GM12872 (cell line): ENCODE data around the gene BABAM1.

Experiments used
- TF ChIP-seq, protein P1 (sequence below): IDR thresholded peaks from 3 replicates; pipeline ENCODE4 v1.5.1; 2011; ENCODE audit warnings: low read depth, mild to moderate bottlenecking, low read length, moderate library complexity; ENCODE audit not compliant: insufficient read depth

Gene BABAM1

DNA sequence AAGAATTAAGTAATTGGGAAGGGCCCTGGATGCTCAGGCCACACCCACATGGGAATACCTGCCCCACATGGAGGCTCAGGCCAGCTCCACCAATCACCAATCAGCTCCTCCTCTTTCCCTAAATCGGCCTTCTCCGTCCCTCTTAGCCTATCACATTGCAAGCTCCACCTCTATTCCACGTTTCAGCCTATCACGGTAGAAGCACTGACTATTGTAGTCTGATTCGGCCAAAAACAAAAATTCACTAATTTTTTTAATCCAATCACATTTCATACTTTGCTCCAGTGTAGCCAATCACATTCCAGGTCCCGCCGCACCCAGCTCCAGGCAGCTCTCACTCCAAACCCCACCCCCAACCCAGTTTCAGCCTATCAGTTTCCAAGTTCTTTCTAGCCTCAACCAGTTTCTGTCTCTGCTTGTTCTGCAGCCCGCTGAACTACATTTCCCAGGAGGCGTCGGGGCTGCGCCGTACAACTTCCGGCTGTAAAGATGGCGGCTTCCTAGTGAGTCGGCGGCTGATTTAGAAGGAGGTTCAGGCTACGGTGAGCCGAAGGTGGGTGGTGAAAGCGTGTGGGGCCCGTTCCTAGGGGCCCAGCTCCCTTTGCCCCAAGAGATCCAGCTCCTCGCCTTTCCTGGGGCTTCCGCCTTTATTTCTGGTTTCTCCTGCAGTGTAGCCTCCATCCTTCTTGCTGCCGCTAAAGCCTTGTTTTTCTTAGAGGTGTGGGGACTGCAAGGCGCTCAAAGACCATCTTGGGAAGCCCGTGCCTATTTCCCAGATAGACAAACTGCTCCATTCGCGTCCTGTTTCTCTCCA is at the start of gene BABAM1:
Gene BABAM1, plus strand, starts transcription at position 469 of the 814 bp plus-strand sequence. CDS start 1,364 bp downstream, outside the sequence.
- TF ChIP-seq, protein P1, sequence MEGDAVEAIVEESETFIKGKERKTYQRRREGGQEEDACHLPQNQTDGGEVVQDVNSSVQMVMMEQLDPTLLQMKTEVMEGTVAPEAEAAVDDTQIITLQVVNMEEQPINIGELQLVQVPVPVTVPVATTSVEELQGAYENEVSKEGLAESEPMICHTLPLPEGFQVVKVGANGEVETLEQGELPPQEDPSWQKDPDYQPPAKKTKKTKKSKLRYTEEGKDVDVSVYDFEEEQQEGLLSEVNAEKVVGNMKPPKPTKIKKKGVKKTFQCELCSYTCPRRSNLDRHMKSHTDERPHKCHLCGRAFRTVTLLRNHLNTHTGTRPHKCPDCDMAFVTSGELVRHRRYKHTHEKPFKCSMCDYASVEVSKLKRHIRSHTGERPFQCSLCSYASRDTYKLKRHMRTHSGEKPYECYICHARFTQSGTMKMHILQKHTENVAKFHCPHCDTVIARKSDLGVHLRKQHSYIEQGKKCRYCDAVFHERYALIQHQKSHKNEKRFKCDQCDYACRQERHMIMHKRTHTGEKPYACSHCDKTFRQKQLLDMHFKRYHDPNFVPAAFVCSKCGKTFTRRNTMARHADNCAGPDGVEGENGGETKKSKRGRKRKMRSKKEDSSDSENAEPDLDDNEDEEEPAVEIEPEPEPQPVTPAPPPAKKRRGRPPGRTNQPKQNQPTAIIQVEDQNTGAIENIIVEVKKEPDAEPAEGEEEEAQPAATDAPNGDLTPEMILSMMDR = no peak

DNA sequence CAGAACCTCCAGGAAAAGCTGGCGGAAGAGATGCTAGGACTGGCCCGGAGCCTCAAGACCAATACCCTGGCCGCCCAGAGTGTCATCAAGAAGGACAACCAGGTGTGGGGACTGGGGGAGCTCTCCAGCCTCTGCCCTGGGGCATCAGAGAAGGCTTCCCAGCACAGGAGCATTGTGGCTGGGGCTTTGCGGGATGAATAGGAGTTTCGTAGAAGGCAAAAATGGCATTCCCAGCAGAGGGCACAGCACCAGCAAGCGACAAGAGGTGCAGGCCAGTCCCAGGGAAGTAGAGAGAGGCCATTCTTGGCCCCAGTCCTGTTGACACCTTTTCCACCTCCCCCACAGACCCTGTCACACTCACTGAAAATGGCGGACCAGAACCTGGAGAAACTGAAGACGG is 48.0 kb upstream of the BABAM1 start:
- TF ChIP-seq, protein P1 = no peak

DNA sequence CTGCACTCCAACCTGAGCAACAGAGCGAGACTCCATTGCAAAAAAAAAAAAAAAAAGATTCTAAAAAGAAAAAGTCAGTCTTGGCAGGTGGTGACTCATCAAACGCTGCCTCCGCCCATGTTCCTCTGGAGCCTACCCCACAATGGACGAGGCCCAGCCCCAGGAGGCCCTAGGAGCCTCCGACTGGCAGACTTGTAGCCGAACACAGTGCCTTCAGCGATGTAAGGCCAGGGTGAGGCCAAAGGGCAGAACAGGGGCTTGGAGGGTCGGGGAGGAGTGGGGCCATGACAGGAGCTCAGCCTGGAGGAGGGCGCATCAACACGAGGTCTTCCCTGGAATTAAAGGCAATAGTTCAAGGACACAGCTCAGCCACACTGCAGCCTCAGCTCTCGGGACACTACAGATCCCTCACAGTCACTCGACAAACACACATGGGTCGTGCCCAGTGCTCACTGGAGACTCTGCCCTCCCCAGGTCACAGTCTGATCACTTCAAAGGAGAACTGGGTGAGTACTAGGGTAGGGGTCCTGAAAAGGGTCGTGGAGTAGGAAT is 47.0 kb upstream of the BABAM1 start:
- TF ChIP-seq, protein P1 = no peak

DNA sequence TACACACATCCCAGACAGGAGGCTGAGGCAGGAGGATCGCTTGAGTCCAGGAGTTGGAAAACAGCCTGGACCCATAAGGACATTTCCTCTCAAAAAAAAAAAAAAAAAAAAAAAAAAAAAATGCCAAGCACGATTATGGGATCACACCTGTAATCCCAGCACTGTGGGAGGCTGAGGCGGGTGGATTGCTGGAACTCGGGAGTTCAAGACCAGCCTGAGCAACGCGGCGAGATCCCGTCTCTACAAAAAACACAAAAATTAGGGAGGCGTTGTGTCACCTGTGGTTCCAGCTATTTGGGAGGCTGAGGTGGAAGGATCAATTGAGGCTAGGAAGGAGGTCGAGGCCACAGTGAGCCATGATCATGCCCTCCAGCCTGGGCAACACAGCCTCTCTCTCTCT is 42.2 kb upstream of the BABAM1 start:
- TF ChIP-seq, protein P1 = no peak

DNA sequence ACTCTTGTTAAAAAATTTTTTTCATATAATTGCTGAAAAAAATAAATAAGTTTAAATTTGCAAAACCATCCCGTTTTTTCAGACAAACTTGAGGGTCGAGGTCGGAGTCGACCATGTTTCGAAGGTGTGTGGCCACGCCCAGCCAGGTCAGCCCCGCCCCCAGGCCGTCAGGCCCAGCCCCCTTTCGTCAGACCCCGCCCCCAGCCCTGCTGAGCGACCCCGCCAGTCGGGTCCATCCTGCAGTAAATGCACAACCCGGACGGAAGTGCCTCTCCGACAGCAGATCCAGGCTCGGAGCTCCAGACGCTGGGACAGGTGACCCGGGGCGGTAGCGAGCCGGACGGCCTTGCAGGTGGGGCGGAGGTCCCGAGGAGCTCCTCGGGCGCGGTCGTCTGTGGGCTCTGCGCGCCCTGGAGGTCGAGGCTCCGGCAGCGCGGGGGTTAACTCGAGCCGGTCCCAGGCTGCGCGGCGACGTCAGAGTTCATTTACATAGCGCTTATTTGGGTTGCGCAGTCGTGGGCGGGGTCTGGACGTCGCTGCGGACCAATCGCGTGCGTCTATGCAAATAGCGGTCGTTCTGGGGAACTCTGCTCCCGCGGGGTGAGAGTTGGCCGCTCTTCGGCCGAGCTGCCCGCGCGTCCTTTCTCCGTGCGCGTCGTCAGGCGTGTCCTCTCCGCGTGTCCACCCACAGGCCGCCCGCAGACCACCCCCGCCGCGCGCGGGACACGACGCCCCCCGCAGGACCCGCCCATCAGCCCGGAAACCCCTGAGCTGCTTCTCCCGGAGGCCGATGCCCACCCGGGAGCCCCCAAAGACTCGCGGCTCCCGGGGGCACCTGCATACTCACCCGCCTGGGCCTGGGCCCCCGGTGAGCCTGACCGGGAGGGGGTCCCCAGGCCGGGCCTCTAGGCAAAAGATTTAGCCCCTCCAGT is 41.0 kb upstream of the BABAM1 start, which contains the start of gene OCEL1:
Gene OCEL1, plus strand, starts transcription at position 225 of the 932 bp plus-strand sequence. Its CDS starts 22 bp downstream, at position 247.
- TF ChIP-seq, protein P1 = no peak

DNA sequence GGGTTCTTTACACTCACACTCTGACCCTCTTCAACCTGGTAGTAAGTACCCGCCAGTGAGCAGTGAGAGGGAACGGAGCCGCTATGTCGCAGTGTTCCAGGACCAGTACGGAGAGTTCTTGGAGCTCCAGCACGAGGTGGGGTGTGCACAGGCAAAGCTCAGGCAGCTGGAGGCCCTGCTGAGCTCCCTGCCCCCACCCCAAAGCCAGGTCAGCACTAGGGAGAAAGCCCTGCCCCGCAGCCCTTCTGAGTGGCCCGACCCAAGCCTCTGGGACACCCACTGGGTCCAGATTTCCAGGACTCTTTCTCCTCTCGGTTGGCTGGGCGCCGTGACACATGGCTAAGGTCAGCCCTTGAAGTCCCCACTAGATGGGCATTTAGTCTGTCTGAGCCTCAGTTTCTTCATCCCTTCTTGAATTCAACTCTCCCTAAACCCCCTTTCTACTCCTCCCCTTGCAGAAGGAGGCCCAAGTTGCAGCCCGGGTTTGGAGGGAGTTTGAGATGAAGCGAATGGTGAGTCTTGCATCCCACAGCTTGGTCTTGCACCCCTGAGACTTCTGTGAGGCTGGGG is 39.4 kb upstream of the BABAM1 start:
- TF ChIP-seq, protein P1 = no peak
